Ovary (tissue), 3 donors: ENCODE data around the gene HSD17B1.

Source experiments
- CTCF ChIP-seq, 3 donors: fragments of 450-650 bp in 2 of 3; fragments of 200-600 bp in 1 of 3; IDR thresholded peaks; one replicate each; pipeline versions ENCODE4 v1.5.1 to v1.8.0; 2016 to 2022; ENCODE audit warnings: antibody characterized with exemption in 3 of 3, mild to moderate bottlenecking in 1 of 3
- EP300 ChIP-seq: sonication (generic); formaldehyde crosslinking; IDR thresholded peaks from one replicate; pipeline ENCODE4 v1.6.1; 2017; ENCODE audit warnings: antibody characterized with exemption
- POLR2A ChIP-seq: fragments of 450-650 bp; IDR thresholded peaks from one replicate; pipeline ENCODE4 v1.6.1; 2017; ENCODE audit warnings: antibody characterized with exemption, mild to moderate bottlenecking, moderate library complexity
- donor health status: DM: no; HTN: no; CAD: no.

DNA sequence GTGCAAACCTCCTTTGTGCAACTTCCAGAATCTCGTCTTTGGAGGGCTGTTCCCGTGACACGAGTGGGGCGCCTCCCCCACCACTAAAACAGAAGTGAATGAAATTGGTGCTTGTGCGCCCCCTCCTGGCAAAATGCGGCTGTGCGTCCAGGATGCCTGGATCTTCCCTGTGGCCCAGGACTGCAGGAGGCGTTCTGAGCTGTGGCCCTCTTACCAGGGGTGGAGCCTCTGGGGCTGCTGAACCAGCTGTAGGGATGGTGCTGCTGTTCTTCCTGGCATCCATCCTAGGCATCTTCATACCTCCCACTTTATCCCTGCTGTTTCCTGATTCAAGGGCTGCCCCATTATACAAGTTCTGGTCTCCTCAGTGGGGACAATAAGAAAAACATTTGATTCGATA, 35.2 kb upstream of the HSD17B1 start:
- peak; percentile 75 to 94 (median 92) for TF ChIP-seq CTCF (IDR thresholded peaks at IDR 0.05)
- no peak for TF ChIP-seq POLR2A
- no peak for TF ChIP-seq EP300
